Endothelial cell of umbilical vein (primary cell): ENCODE data around the gene AMMECR1L. TPM values are rescaled to one million over a fixed set of nuclear protein-coding genes. Genes with fewer than 3 reads are reported as not detected.

Source experiments
- BruUV-seq: library from RNA; stranded (reverse); fragments of 400-500 nt; replicated peaks from 2 replicates; lab custom pipeline; 2021; lab: Mats Ljungman, UMichigan
- CTCF ChIA-PET: fragments of 300-600, 350-600 bp; sonication (Branson Sonifier 250); formaldehyde crosslinking; loops from one replicate; lab custom pipeline; 2021; ENCODE audit warnings: antibody characterized with exemption, inconsistent platforms; lab: Charles Lee
- POLR2A ChIA-PET: fragments of 300-600, 350-600 bp; sonication (Branson Sonifier 250); formaldehyde crosslinking; loops from one replicate; lab custom pipeline; 2021; ENCODE audit warnings: antibody characterized with exemption, inconsistent platforms; lab: Charles Lee
- DNase-seq: peaks from one replicate; pipeline ENCODE4 v3.0.0-alpha.2; 2011; ENCODE audit warnings: low read depth, low spot score
- FAIRE-seq: peaks from 2 replicates; lab custom pipeline; 2011; peaks lifted over from hg19 to GRCh38; lab: Jason Lieb, UNC
- H2AFZ ChIP-seq: 2 replicates; pipeline ENCODE4 v1.6.0; 2012; ENCODE audit warnings: low read depth, low read length, control low read depth, inconsistent platforms
- H3K27ac ChIP-seq: 2 replicates; pipeline ENCODE4 v1.5.1; 2011; ENCODE audit warnings: low read depth, mild to moderate bottlenecking, control low read depth, low read length, moderate library complexity; ENCODE audit not compliant: insufficient read depth
- H3K27me3 ChIP-seq, 2 experiments: 2 replicates each; pipeline versions ENCODE4 v1.6.0 to v1.6.1; 2011; ENCODE audit warnings: low read length in 2 of 2, mixed read lengths in 1 of 2; ENCODE audit not compliant: control insufficient read depth in 2 of 2, insufficient read depth in 2 of 2
- H3K36me3 ChIP-seq, 2 experiments: 2 replicates in 1 of 2; 3 replicates in 1 of 2; pipeline ENCODE4 v1.5.1; 2011; ENCODE audit warnings: low read length in 2 of 2, mild to moderate bottlenecking in 1 of 2, moderate library complexity in 1 of 2; ENCODE audit not compliant: control insufficient read depth in 2 of 2, insufficient read depth in 2 of 2; ENCODE audit errors: extremely low read depth in 1 of 2
- H3K4me1 ChIP-seq: 3 replicates; pipeline ENCODE4 v1.5.1; 2011; ENCODE audit warnings: mild to moderate bottlenecking, low read length; ENCODE audit not compliant: control insufficient read depth, insufficient read depth; ENCODE audit errors: extremely low read depth
- H3K4me2 ChIP-seq: 2 replicates; pipeline ENCODE4 v1.6.1; 2011; ENCODE audit warnings: low read length, control low read depth, mixed read lengths; ENCODE audit not compliant: insufficient read depth
- H3K4me3 ChIP-seq, 3 experiments: fragments of 200-600 bp in 1 of 3; sonication (generic), shearing (Covaris generic) in 1 of 3; replicated peaks in 1 of 3; 2 replicates each; pipeline ENCODE4 v1.5.1; 2011 to 2016; ENCODE audit warnings: control low read depth in 3 of 3, low read length in 3 of 3, mild to moderate bottlenecking in 2 of 3, inconsistent platforms in 1 of 3, low read depth in 1 of 3, moderate library complexity in 1 of 3; ENCODE audit not compliant: insufficient read depth in 1 of 3
- H3K79me2 ChIP-seq: 2 replicates; pipeline ENCODE4 v1.6.0; 2012; ENCODE audit warnings: low read length, inconsistent platforms; ENCODE audit not compliant: control insufficient read depth, insufficient read depth
- H3K9ac ChIP-seq: replicated peaks from 2 replicates; pipeline ENCODE3; 2011; ENCODE audit warnings: low read length, control low read depth; ENCODE audit not compliant: insufficient read depth; ENCODE audit errors: extremely low read depth
- H3K9me1 ChIP-seq: replicated peaks from 3 replicates; pipeline ENCODE4 v1.6.0; 2011; ENCODE audit warnings: mild to moderate bottlenecking, low read length; ENCODE audit not compliant: control insufficient read depth, insufficient read depth; ENCODE audit errors: extremely low read depth
- H3K9me3 ChIP-seq: replicated peaks from 2 replicates; pipeline ENCODE4 v1.5.1; 2012; ENCODE audit warnings: low read length, inconsistent platforms; ENCODE audit not compliant: control insufficient read depth, insufficient read depth
- H4K20me1 ChIP-seq: replicated peaks from 2 replicates; pipeline ENCODE3; 2011; ENCODE audit warnings: mild to moderate bottlenecking, low read length; ENCODE audit not compliant: control insufficient read depth, insufficient read depth; ENCODE audit errors: extremely low read depth
- CTCF ChIP-seq, 2 donors: IDR thresholded peaks; 1 replicate in 1 of 2; 2 replicates in 1 of 2; pipeline ENCODE4 v1.5.1; 2011; ENCODE audit warnings: low read length in 2 of 2, mild to moderate bottlenecking in 2 of 2, moderate library complexity in 2 of 2, control low read depth in 1 of 2, inconsistent platforms in 1 of 2, low read depth in 1 of 2; ENCODE audit not compliant: insufficient read depth in 1 of 2; ENCODE audit errors: extremely low read depth in 1 of 2
- EZH2 ChIP-seq: IDR thresholded peaks from 2 replicates; pipeline ENCODE4 v1.6.1; 2012; ENCODE audit warnings: borderline replicate concordance, low read depth, mild to moderate bottlenecking, moderate library complexity, low read length, inconsistent platforms; ENCODE audit not compliant: severe bottlenecking
- FOS ChIP-seq: IDR thresholded peaks from 2 replicates; pipeline ENCODE4 v1.6.1; 2011; ENCODE audit warnings: mild to moderate bottlenecking, low read length, moderate library complexity, borderline replicate concordance; ENCODE audit not compliant: insufficient read depth
- GATA2 ChIP-seq: IDR thresholded peaks from 2 replicates; pipeline ENCODE4 v1.7.0; 2011; ENCODE audit warnings: low read depth, mild to moderate bottlenecking, moderate library complexity, mixed read lengths, low read length; ENCODE audit not compliant: insufficient read length, insufficient read depth
- JUN ChIP-seq: IDR thresholded peaks from 2 replicates; pipeline ENCODE4 v1.6.1; 2011; ENCODE audit warnings: borderline replicate concordance, low read depth; ENCODE audit not compliant: insufficient read length, insufficient read depth
- MAX ChIP-seq: IDR thresholded peaks from 2 replicates; pipeline ENCODE4 v1.6.1; 2011; ENCODE audit not compliant: insufficient read depth, insufficient read length
- MYC ChIP-seq: IDR thresholded peaks from one replicate; pipeline ENCODE4 v1.6.1; 2011; ENCODE audit warnings: mild to moderate bottlenecking, low read depth, low read length
- POLR2A ChIP-seq: IDR thresholded peaks from 2 replicates; pipeline ENCODE4 v1.6.1; 2012; ENCODE audit warnings: low read depth, mild to moderate bottlenecking, control low read depth, low read length
- dilution Hi-C: fragments of 300-500 bp; cut with MboI; formaldehyde crosslinking; loops from one replicate; pipeline ENCODE4 v1.15.0; 2019; ENCODE audit warnings: low sequenced_read_pairs; ENCODE audit not compliant: extremely low pct_ligation_motif_present
- intact Hi-C: fragments of 100-400 bp; cut with micrococcal nuclease; formaldehyde crosslinking; loops from one replicate; pipeline ENCODE4 v1.10.0; 2022
- polyA plus RNA-seq, 4 experiments: library from polyadenylated mRNA; depleted of rRNA in 3 of 4; stranded (reverse) in 3 of 4; unstranded in 1 of 4; fragments of >200 nt; gene quantifications; 2 replicates each; pipeline versions ENCODE4 v1.2.1 to v1.2.3, GENCODE V29; 2011 to 2012; ENCODE audit warnings: missing spikeins in 1 of 4
- total RNA-seq: library from RNA; stranded (reverse); gene quantifications from 2 replicates; pipeline ENCODE4 v1.2.3, GENCODE V29; 2021

Gene AMMECR1L
- total and polyA plus RNA-seq, 2 donors (not counting 3 experiments of a cell fraction or from before 2014, with no cell fraction given): 14.8 to 20.7 TPM

GRCh38 chr2:127859712-127860085 is 26.1 kb downstream of the AMMECR1L start:
- Histone ChIP-seq H3K79me2 (peaks cover 30% of the 10 kb centered on the region), H3K36me3 (peaks cover 6 to 11% of the 10 kb centered on the region in 2 experiments), H4K20me1 (no peaks in the 10 kb centered on the region), H3K4me3 (no peak overlapping the region), H3K27me3 (no peaks in the 10 kb centered on the region), H2AFZ (no peak overlapping the region), H3K9ac (no peak overlapping the region), H3K9me1 (no peaks in the 10 kb centered on the region), H3K27ac (no peak overlapping the region), H3K4me2 (no peak overlapping the region), H3K9me3 (no peaks in the 10 kb centered on the region), H3K4me1 (peaks cover 7% of the 10 kb centered on the region)
- intact Hi-C loops: loop anchor here (5.0 to 10.0 kb wide), 2 partner anchors 47 to 265 kb away; partner anchors contain the start of gene WDR33
- BruUV-seq: no TSS peak
- no peak for DNase-seq
- ChIA-PET POLR2A (no interaction called here), CTCF (interaction anchor here (0.9 kb wide), 1 partner anchor 268 kb away, joined by 6 read pairs; no protein-coding TSS in a partner anchor)
- no peak for FAIRE-seq
- TF ChIP-seq MYC (no peak), POLR2A (no peak), EZH2 (no peak), GATA2 (no peak), CTCF (IDR thresholded peaks at IDR 0.05; ENCODE audit: extremely low read depth in 1 of 2, insufficient read depth in 1 of 2, low read depth in 1 of 2, low read length in 2 of 2) (no peak), FOS (no peak), JUN (no peak), MAX (no peak)
- dilution Hi-C loops: no loop called here
